GM12875 (cell line): Measurements from ENCODE around the gene ZBTB7C.

Experiments used
- H3K4me3 ChIP-seq: one replicate; pipeline ENCODE4 v1.5.1; 2011; ENCODE audit warnings: low read depth, low read length, control low read depth
- TF ChIP-seq, protein P1 (sequence below): IDR thresholded peaks from 2 replicates; pipeline ENCODE4 v1.5.1; 2011; ENCODE audit warnings: low read depth, mild to moderate bottlenecking, control low read depth, inconsistent platforms, low read length, moderate library complexity, borderline replicate concordance; ENCODE audit not compliant: insufficient read depth

The ZBTB7C gene

GRCh38 chr18:47984991-47985390, 424.2 kb downstream of the ZBTB7C start:
- no peak overlapping the region for H3K4me3 ChIP-seq
- TF ChIP-seq, protein P1, sequence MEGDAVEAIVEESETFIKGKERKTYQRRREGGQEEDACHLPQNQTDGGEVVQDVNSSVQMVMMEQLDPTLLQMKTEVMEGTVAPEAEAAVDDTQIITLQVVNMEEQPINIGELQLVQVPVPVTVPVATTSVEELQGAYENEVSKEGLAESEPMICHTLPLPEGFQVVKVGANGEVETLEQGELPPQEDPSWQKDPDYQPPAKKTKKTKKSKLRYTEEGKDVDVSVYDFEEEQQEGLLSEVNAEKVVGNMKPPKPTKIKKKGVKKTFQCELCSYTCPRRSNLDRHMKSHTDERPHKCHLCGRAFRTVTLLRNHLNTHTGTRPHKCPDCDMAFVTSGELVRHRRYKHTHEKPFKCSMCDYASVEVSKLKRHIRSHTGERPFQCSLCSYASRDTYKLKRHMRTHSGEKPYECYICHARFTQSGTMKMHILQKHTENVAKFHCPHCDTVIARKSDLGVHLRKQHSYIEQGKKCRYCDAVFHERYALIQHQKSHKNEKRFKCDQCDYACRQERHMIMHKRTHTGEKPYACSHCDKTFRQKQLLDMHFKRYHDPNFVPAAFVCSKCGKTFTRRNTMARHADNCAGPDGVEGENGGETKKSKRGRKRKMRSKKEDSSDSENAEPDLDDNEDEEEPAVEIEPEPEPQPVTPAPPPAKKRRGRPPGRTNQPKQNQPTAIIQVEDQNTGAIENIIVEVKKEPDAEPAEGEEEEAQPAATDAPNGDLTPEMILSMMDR, result no peak

DNA sequence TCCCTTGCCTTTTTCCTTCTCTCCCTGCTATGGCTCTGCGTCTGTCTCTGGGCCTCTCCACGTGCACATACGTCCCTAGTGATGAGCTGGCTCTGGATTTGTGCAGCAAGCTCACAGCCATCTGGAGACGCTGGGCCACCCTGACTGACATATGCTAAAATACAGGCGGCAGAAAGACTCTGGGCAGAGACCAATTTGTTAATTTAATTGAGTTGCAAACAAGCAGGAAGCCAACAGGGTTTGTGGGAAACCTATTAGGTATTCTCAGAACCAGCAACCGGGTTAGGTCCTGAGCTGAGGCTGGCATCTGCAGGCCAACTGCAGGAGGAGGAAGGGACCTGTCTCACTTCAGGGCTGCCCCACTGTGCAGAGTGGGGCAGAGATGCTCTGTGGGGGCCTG, 425.2 kb downstream of the ZBTB7C start:
- no peak overlapping the region for H3K4me3 ChIP-seq
- TF ChIP-seq, protein P1, result no peak

GRCh38 chr18:47983055-47983454, 426.1 kb downstream of the ZBTB7C start:
- TF ChIP-seq, protein P1, result no peak
- no peak overlapping the region for H3K4me3 ChIP-seq

DNA sequence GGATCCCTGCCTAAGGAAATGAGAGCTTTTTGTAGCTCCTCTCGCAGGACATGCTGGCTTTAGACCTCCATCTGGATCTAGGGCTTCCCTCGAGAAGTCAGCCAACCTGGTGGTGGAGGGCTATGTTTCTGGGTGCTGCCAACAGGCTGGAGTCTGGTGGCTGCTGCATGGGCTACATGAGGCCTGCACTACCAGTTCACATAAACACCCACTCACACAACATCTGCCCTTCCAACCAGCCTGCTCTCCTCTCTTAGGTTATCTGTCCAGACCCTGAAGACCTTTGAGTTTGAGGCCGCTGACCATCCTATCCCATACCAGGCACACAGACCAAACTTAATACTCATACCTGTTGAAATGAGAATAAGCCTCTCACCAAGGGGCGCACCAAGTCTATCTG, 427.4 kb downstream of the ZBTB7C start:
- no peak overlapping the region for H3K4me3 ChIP-seq
- TF ChIP-seq, protein P1, result no peak

DNA sequence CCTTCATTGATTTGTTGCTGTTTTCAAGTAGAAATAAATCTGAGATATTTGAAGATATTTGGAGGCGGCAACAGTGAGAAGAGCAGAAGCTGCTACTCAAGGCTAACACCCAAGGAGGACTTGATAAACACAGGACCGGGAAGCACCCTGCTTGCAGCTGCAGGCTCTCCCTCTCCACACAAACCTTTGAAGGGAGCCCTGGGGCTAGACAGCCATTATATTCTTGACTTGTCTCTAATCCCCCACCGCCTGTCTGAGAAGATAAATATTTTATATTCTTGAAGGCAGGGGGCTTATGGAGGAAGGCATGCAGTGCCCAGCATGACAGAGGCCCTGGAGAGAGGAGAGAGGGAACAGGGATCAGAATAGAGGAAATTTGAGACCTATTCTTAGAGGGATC, 427.9 kb downstream of the ZBTB7C start:
- TF ChIP-seq, protein P1, result no peak
- H3K4me3 ChIP-seq, result no peak overlapping the region

GRCh38 chr18:47979611-47980200, 429.5 kb downstream of the ZBTB7C start:
- no peak overlapping the region for H3K4me3 ChIP-seq
- TF ChIP-seq, protein P1, result no peak

DNA sequence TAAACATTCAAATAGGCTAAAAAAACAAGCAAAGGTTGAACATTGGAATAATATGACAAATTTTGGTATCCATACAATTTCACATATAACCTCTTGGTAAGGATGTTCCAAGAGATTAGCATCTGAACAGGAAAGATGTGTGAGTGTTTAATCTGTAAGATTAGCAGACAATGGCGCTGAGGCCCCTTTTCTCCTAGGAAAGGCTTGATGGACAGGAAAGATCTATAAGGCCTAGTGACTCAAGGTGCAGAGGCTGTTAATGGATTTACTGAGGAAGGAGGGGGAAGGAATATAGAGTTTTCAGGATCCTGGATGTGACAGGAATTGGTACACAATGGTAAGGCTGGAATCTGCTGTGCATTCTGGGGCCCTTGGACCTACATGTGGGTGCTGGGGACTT, 430.6 kb downstream of the ZBTB7C start:
- H3K4me3 ChIP-seq, result no peak overlapping the region
- TF ChIP-seq, protein P1, result no peak
